ENCODE results near the gene AXL. TPM values are rescaled to one million over a fixed set of nuclear protein-coding genes. Genes with fewer than 3 reads are reported as not detected.

AXL gene
- total and polyA plus RNA-seq, 2 of the 8 experiments (the other 6 are each of a cell fraction or from before 2014, with no cell fraction given) = 35.3 to 51.0 TPM

GRCh38 chr19:41218615-41219507, at the start of gene AXL (continued):
- TF ChIP-seq RXRA (IDR thresholded peaks at IDR 0.05; ENCODE audit: insufficient read depth, low read depth, low read length) = 0 out of 2 replicates have a peak, but pooled peaks have one; percentile 48
- TF ChIP-seq CHD2 (IDR thresholded peaks at IDR 0.05; ENCODE audit: low read length) = peak; percentile 64
- TF ChIP-seq TBP (IDR thresholded peaks at IDR 0.05; ENCODE audit: low read depth, low read length) = peak; percentile 42
- TF ChIP-seq CTCF (IDR thresholded peaks at IDR 0.05; ENCODE audit: control extremely low read depth in 1 of 3, insufficient read depth in 1 of 3, low read depth in 1 of 3, low read length in 3 of 3) = no peak
- TF ChIP-seq HDAC6 (IDR thresholded peaks at IDR 0.05; ENCODE audit: low read depth, low read length) = no peak
- peak; percentile 91 for TF ChIP-seq ASH2L (IDR thresholded peaks at IDR 0.05; ENCODE audit: low read length)
- 0 out of 2 replicates have a peak, but pooled peaks have one; percentile 37 for TF ChIP-seq POU5F1 (IDR thresholded peaks at IDR 0.05; ENCODE audit: low read depth, low read length)
- TF ChIP-seq TAF1 (IDR thresholded peaks at IDR 0.05; ENCODE audit: low read depth, low read length) = no peak; the same call in 1 of the 2 replicates
- no peak for TF ChIP-seq PHF8 (conservative IDR thresholded peaks at IDR 0.05; ENCODE audit: low read depth, low read length)
- TF ChIP-seq SP2 (IDR thresholded peaks at IDR 0.05; ENCODE audit: low read length) = no peak
- TF ChIP-seq SRF (IDR thresholded peaks at IDR 0.05; ENCODE audit: low read depth, low read length) = 0 out of 2 replicates have a peak, but pooled peaks have one; percentile 21
- no peak for TF ChIP-seq CBX5 (IDR thresholded peaks at IDR 0.05; ENCODE audit: low read depth, low read length)
- no peak for TF ChIP-seq ATF3 (IDR thresholded peaks at IDR 0.05; ENCODE audit: insufficient read depth, low read depth, low read length)
- TF ChIP-seq RNF2 (IDR thresholded peaks at IDR 0.05; ENCODE audit: borderline replicate concordance, low read depth, low read length, missing control alignments, poor library complexity, severe bottlenecking) = no peak

All from H1 (cell line).